NCI-H146 (cell line): ENCODE data around the gene CPB1.
"Not testable (repeated sequence)": the region's sequence is repeated elsewhere in the genome, so short reads cannot be mapped to it uniquely, and the experiment has no call there.

Source experiments
- DNase-seq: peaks from one replicate; lab custom pipeline; 2025; lab: John Stamatoyannopoulos, UW

Gene CPB1

DNA sequence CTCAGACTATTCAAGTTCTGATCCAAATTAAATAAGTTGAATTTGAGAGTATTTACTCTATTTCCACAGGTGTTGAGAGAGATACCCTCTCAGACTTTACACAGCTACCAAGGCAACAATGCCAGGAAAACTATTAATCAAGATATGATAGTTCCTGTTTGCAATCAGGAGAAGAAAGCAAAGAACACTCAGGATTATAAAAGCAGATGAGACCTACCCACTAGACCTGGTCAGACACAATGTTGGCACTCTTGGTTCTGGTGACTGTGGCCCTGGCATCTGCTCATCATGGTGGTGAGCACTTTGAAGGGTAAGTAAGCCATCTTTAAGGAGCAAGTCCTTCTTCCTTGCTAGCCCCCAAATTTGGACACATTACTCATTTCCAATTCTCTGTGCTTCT, at the start of gene CPB1:
TSS of gene CPB1 (plus strand) at position 227 of the 400 bp plus-strand sequence. CDS start at position 240, 13 bp downstream.
- DNase-seq: no peak

- DNase-seq: no peak
Observed at GRCh38 chr3:148778926-148779325, 48.7 kb upstream of the CPB1 start.

GRCh38 chr3:148785026-148785425, 42.6 kb upstream of the CPB1 start:
- DNase-seq: not testable (repeated sequence)

DNA sequence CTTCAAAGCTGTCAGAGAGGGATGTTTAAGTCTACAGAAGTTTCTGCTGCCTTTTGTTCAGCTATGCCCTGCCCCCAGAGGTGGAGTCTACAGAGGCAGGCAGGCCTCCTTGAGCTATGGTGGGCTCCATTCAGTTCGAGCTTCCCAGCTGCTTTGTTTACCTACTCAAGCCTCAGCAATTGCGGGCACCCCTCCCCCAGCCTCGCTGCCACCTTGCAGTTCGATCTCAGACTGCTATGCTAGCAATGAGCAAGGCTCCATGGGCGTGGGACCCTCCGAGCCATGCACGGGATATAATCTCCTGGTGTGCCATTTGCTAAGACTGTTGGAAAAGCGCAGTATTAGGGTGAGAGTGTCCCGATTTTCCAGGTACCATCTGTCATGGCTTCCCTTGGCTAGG, 41.5 kb upstream of the CPB1 start:
- not testable (repeated sequence) for DNase-seq

GRCh38 chr3:148789146-148789545, 38.5 kb upstream of the CPB1 start:
- no peak for DNase-seq

DNA sequence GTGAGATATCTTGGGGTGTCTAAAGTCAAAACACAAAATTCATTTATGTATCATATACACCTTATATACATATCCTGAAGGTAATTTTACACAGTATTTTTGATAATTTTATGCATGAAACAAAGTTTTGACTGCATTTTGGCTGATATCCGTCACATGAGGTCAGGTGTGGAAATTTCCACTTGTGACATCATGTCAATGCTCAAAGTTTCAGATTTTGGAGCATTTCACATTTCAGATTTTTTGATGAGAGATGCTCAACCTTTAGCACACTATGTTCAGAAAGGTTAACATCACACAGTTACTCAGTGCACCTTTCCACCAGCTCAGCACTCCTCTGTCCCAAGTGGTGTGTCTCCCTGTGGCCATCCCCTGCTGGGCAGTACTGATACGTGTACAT, 37.7 kb upstream of the CPB1 start:
- no peak for DNase-seq

DNA sequence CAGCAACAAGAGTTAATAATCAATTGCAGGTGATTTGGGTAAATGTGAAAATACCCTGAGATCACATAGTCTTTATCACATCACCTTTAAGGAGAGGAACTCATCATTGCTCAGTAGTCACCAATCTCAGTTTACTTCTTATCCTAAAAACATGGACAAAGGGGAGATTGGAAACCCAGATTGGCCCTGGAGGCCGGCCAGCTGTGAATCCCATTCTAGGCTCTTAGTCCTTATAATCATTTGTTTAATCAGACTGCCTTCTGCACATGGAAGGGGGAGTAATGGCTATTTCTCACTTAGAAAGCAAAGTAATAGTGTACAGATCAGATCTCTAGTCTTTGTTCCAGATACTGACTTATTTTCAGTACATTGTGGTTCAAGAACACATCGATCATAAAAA, 37.2 kb upstream of the CPB1 start:
- no peak for DNase-seq

DNA sequence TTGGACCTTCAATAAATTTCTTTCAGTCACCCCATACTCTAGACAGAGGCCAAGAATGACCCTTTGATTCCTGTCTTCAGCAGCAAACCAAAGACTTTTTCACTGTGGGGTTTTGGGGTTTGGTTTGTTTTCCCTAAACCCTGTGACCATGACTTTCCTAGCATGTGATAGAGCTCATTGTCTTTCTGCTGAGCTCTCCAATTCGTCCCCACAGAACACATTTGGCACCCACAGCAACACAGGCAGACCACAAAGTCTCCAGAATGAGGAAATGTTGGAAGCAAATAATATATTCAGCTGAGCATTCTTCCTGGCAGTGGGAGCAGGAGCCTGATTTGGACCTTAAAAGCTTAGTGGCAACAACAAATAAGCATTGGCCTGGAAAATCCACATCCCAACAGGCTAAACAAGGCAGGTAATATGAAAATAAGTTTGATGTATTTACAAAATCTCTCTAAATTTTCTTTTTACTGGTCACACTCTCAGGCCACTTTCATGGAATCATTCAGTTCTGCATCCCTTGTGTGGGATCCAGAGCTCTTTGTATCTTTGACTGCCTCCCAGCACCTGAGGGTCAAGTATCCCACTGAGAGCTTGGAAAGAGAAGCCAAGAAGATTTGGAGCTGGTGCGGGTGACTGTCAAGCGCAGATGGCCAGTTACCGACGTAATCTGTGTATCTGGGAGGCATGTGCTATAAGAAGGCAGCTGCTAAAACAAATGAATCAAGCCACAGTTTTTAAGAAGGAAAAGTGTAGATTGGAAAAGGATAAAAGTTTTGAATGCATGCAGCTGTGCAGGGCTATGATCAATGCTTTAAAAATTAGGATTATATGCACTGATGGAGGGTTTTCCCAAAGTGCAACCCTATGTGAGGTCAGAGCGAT, 36.5 kb upstream of the CPB1 start:
- peak; percentile 16 for DNase-seq

DNA sequence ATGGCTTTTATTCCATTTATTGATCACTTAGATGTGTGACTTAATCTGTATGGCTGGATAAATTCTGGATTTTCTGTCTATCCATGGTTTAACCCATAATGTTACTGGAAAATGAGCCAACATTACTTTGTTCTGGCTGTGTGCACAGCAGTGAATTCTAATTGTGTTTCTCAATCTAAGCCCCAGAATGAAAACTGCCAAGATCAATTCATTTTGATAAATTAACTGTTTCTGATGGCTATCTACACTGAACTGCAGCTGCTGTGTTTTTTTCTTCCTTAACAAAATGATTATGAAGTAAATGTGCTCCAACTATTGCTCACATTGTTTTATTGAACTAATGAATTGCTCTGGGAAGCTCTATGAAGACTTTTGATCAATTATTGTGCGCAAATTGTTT, 35.7 kb upstream of the CPB1 start:
- no peak for DNase-seq

GRCh38 chr3:148792516-148792915, 35.1 kb upstream of the CPB1 start:
- DNase-seq: no peak

DNA sequence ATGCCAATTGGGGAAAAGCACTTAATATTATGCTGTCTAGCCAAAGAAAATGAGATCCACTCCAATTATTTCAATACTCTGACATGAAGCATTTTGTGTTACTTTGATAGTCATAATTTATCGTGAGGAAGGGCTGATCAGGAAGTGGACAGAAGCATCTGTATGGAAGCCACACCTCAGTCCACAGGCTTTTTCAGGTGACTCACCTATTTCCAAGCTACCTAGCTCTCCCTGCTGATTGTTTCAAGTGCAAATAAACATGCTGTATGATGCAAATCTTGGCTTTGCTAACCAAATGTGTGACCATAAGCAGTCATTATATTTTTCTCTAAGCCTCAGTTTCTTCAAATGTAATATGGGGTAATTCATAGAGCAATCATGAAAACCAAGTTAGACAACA, 30.8 kb upstream of the CPB1 start:
- no peak for DNase-seq

DNA sequence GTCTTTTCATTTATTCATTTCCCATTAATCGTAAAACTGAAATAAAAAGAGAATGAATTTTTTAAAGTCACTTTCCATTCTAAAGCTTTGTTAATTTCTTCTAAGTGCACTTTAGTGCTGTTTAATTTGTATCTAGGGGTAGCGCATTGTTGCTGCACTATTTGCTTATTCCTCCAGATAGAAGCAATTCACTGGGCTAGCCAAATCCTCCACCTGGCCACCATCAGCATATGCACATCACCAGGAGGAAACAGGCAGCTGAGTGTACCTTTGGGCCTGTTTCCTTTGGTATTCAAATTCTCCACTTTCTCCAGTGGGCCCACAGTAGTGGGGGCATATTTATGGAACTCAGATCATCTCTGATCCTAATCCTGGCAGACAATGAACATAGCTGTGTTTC, 29.8 kb upstream of the CPB1 start:
- DNase-seq: no peak

DNA sequence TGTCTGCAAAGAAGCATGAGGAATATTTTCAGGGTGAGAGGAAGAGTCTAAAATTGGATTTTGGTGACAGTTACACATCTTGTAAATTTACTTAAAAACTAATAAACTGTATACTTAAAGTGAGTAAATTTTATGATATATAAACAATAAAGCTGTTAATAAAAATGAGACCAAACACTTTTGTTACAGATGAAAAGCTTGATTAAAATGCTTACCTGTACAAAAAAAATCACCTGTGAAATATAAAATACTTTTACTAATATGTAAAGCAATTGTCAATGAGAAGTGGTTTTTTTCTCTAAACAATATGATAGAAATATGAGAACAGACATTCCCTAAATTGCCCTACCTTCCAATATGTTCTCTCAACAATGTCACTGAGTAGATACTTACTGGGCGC, 27.2 kb upstream of the CPB1 start:
- DNase-seq: no peak

GRCh38 chr3:148809835-148810234, 17.8 kb upstream of the CPB1 start:
- no peak for DNase-seq

DNA sequence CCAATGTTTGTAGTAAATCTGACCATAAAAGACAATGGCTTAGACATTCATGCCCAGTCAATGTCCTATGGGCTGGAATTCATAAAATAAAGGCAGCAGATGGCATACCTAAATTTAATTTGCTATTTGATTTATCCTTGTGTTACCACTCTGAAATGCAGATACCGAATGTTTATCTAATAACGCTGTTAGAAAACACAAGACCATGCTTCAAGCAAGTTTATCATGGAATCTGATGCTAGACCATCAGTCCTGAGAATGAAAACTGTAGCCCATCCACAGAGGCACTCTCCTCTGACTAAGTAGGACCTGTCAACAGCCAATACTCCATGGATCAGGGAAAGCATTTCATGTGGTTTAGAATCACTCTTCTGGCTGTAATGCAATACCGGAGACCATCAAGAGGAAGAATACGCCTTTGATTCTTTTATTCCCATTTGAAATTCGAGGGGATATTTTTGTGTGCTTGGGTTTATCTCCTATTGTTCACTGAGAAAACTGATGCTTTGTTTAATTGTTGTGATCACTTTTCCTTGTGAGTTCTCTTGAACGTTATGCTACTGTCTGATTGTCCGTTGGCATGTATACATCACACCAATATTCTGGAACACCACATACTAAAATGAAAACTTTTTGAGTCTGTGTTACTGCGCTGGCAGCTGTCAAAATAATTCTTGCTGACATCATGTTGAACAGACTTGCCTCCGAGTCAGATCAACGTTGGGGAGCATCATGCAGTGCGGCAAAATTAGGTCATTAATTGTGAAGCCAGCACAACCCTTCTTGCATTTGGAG, 12.1 kb upstream of the CPB1 start:
- DNase-seq: no peak

GRCh38 chr3:148816427-148816826, 11.2 kb upstream of the CPB1 start:
- no peak for DNase-seq

- DNase-seq: peak; percentile 2
Observed at GRCh38 chr3:148816981-148817525, 10.6 kb upstream of the CPB1 start.

DNA sequence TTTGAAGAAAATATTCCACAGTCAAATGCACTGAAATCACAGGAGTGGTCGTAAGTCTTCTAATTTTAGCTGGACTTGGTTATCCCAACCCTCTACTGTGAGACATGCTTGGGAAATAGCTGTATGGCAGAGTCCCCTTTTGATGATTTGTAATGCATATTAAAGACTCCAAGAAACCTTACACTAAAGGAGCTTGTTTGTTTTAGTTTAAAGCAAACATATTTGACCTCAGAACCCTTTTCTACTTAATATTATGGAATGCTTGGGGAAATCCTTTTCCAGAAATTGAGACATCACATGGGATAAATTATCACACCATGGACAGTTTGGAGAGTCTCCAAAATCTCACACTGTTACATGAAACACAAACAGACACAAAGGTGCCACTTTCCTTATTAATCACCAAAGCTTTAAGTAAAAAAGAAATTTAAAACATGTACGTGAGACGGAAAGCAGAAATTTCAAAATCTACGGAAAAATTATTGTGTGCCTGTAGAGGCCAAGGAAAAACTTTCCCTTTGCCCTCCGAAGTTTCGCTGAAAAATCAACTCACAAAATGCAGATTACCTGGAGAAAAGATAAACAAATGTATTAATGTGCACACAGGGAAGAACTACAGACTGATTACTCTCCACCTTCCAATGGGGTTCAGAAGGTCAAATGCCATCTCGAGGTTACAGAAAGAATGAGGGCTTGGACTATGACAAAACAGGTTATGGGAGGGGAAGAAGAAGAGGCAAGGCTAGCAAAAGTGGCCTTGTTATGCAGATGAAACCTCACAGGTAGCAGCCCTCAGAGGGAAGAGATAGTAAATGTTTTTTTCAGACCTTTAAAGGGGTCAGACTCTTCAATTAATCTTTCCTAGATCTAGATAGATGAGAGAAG, 7.0 kb upstream of the CPB1 start:
- no peak for DNase-seq

GRCh38 chr3:148823026-148823425, 4.6 kb upstream of the CPB1 start:
- no peak for DNase-seq

GRCh38 chr3:148825476-148825875, 2.1 kb upstream of the CPB1 start:
- no peak for DNase-seq

DNA sequence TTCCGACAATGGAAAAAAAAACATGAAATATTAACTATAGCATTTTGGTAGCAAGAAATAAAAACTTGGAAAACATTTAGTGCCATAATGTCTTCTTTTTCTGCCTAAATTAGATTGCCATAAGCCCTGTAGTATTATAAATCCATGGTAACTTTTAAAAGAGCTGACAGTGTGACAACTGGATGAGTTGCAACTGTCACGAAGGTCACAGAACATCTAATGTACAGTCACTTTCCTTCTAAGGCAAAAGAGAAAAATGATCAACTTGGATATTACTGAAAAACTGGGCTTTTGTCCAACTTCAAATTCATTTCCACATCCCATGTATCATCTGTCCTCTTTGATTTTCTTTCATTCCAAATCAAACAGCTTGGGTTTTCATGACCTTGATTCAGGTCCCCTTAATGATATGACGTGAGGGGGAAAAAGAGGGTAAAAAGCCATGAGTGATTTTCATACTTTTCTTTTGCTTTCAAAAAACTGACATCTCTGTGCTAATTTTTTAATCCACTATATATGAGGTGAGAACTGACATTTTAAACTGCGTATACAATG, 602 bp downstream of the CPB1 start:
- DNase-seq: no peak

DNA sequence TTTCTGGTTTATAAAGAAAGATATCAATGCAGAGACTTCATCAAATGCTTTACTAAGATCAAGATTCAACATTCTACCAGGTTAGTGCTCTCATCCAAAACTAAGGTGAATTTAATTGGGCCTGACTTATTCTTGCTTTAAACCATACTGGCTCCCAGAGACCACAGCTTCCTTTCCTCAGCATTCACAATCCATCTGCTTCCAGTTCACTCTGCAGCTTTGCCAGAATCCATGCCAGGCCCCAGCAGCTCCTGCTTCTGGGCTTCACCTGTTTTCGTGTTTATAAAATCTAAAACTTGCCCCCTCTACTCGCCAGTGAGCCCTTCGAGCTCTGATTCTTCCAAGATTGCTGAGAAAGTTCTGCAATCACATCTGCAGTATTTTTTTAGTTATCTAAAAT, 2.3 kb downstream of the CPB1 start:
- no peak for DNase-seq
